ENCODE data around the gene CORO2B.

- no peak for TF ChIP-seq ETV1 (tag; conservative IDR thresholded peaks at IDR 0.05; ENCODE audit: low read depth)
- no peak for TF ChIP-seq HBP1 (CRISPR knock-in tag; IDR thresholded peaks at IDR 0.05)
- no peak for TF ChIP-seq MAX (CRISPR knock-in tag; IDR thresholded peaks at IDR 0.05)
- no peak for TF ChIP-seq CTCF (IDR thresholded peaks at IDR 0.05 in 2 of 3, conservative IDR thresholded peaks at IDR 0.05 in 1 of 3; ENCODE audit: insufficient read depth in 2 of 3, low read depth in 1 of 3, low read length in 3 of 3)
Observed at GRCh38 chr15:68730976-68731897, 152.4 kb downstream of the CORO2B start.

Measured in K562 (cell line).